T-helper 17 cell (primary cell): ENCODE data around the gene ASB16. TPM values are rescaled to one million over a fixed set of nuclear protein-coding genes. Genes with fewer than 3 reads are reported as not detected.

Experiments used
- ATAC-seq: fragments of 150-1000 bp; cut with Tn5 transposase; 2 replicates; pipeline ENCODE4 v1.10.0; 2021; ENCODE audit warnings: mild to moderate bottlenecking, moderate library complexity
- DNase-seq, 3 donors: peaks; one replicate each; pipeline versions ENCODE4 v3.0.0 to v3.0.0-alpha.2; 2020 to 2021
- H3K9me3 ChIP-seq: one replicate; pipeline ENCODE4 v1.7.0; 2013; ENCODE audit warnings: low read length, mild to moderate bottlenecking; ENCODE audit not compliant: control insufficient read depth, poor library complexity, severe bottlenecking
- H3K27ac Mint-ChIP-seq: one replicate; pipeline ENCODE4 v1.8.0; 2022; ENCODE audit warnings: mild to moderate bottlenecking, moderate library complexity, mixed read lengths
- H3K27me3 Mint-ChIP-seq: one replicate; pipeline ENCODE4 v1.8.0; 2022; ENCODE audit warnings: mixed read lengths
- H3K36me3 Mint-ChIP-seq: one replicate; pipeline ENCODE4 v1.8.0; 2022; ENCODE audit warnings: low read depth, mixed read lengths
- H3K4me1 Mint-ChIP-seq: one replicate; pipeline ENCODE4 v1.8.0; 2022; ENCODE audit warnings: mild to moderate bottlenecking, mixed read lengths
- H3K4me3 Mint-ChIP-seq: one replicate; pipeline ENCODE4 v1.8.0; 2022; ENCODE audit warnings: mild to moderate bottlenecking, moderate library complexity, mixed read lengths
- total RNA-seq, 4 donors: library from RNA in 2 of 4; stranded (reverse) in 2 of 4; gene quantifications; one replicate each; pipeline ENCODE4 v1.2.3 and lab custom pipeline; 2022 to 2026

Gene ASB16
- total RNA-seq, 2 donors from 2014 or later = not detected

DNA sequence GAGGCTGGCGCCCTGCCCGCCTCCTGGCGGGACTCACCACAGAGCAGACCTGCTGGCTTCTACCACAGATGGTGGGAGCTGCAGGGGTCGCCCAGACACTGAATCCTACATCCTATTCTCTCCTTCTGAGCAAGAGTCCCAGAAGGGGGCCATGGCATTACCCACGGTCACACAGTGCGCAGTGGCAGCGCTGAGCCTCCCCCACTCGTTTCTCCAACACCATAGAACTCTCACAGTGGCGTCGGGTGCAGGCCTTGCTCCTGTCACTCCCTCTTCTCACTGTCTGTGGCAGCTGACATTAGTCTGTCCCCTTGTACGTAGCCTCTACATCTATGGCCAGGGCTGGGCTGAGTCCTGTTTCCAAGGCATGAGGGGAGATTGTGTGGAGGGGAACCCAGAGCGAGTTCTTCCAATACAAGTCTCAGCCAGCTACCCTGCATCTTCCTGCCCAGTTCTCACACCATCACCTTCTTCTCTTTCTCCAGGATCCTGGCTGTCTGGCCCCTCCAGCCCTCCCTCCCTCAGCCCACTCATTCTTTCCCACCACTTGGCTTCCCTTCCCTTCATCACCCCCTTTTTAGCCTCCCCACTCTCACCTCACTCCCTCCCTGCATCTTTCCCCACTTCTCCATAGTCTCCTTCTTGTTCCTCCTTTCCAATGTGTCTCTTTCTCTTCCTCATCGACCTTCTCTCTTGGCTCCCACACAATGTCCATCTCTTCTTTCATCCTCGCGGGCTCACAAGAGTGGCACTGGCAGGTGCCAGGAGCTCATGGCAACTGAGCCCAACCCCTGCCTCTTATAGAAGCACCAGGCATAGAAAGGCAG, 43.1 kb downstream of the ASB16 start:
- ATAC-seq (no peak), DNase-seq (no peak)
- Mint-ChIP-seq H3K4me3 (peak overlapping the region; percentile 74), H3K36me3 (peaks cover 15% of the 10 kb centered on the region), H3K27me3 (no peaks in the 10 kb centered on the region), H3K27ac (peak overlapping the region; percentile 91), H3K4me1 (peaks cover 55% of the 10 kb centered on the region)
- no peaks in the 10 kb centered on the region for H3K9me3 ChIP-seq

DNA sequence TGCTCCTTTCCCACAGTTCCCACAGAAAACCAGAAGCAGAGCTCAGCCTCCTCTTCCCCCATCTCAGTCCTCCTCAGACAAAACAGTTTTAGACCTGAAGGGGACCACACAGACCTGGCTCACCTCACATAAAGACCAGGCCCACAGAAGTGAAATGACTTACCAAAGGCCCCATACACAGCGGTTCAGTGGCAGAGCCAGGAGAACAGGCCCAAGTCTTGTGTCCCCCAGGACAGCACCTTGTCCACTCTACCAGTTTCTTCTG, 43.7 kb downstream of the ASB16 start:
- Mint-ChIP-seq H3K4me3 (peak overlapping the region; percentile 74), H3K36me3 (peaks cover 15% of the 10 kb centered on the region), H3K4me1 (peaks cover 55% of the 10 kb centered on the region), H3K27me3 (no peaks in the 10 kb centered on the region), H3K27ac (peak overlapping the region; percentile 91)
- DNase-seq (no peak), ATAC-seq (no peak)
- no peaks in the 10 kb centered on the region for H3K9me3 ChIP-seq

DNA sequence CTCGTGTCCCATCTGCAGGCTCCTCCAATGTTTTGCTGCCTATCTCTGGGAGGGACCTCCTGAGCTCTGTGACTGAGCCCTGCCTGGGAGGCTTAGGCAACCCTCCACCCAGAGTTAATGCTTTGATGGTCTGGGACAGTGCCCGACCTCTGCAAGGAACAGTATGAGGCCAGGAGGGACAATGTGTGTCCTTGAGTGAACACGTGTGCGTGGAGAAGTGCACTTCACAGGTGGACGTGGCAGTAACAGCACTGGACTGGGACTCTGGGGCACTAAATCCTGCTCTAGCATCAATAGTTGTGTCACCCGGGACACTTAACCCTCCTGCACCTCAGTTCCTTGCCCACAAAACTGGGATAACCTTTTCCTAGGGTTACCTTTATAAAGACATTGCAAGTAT, 44.4 kb downstream of the ASB16 start:
- Mint-ChIP-seq H3K27ac (peak overlapping the region; percentile 91), H3K27me3 (no peaks in the 10 kb centered on the region), H3K36me3 (peaks cover 15% of the 10 kb centered on the region), H3K4me1 (peaks cover 55% of the 10 kb centered on the region), H3K4me3 (peak overlapping the region; percentile 57)
- H3K9me3 ChIP-seq = no peaks in the 10 kb centered on the region
- ATAC-seq (no peak), DNase-seq (no peak)

DNA sequence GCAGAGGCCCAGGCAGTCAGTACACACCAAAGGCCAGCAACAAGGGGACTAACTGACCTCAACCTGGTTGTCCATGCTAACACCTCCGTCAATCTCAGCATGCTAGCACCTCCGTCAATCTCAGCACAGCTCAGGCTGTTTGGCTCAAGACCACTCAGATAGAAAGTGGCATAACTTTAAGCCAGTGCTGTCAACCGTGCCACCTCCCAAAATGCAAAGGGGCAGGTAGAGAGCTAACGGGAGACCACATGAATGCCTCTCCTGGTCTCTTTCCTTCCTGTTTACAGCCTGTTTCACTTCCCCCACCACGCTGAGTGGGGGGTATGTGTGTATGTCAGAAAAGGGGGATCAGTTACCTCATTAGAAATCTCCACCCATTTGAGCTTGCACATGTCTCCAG, 45.7 kb downstream of the ASB16 start:
- ATAC-seq = no peak
- Mint-ChIP-seq H3K4me1 (peaks cover 51% of the 10 kb centered on the region), H3K4me3 (peak overlapping the region; percentile 90)

DNA sequence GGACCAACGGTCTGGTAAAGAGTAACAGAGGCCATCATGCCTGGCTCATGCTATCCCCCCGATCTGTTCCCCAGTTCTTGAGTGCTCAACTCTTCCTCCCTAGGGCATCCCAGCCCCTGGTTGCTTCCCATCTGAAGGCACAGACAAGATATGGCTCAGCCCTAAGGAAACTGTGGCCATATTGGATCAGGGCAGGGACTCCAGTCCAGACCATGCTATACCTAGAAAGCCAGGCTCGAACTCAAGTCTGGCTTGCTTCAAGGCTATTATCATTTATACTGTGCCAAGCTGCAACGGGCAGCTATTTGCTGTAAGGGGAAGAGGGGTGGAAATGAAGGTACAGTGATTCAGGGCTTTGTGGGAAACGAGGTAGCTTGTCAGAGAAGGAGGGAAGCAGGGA, 46.2 kb downstream of the ASB16 start:
- Mint-ChIP-seq H3K27me3 (no peaks in the 10 kb centered on the region), H3K36me3 (peaks cover 18% of the 10 kb centered on the region), H3K4me1 (peaks cover 53% of the 10 kb centered on the region), H3K27ac (peak overlapping the region; percentile 91), H3K4me3 (peak overlapping the region; percentile 90)
- DNase-seq (no peak), ATAC-seq (no peak)
- no peaks in the 10 kb centered on the region for H3K9me3 ChIP-seq

More for the DNA sequence above, 45.7 kb downstream of the ASB16 start:
- no peaks in the 10 kb centered on the region for H3K27me3 Mint-ChIP-seq
- H3K36me3 Mint-ChIP-seq = peaks cover 18% of the 10 kb centered on the region
- DNase-seq = no peak
- peak overlapping the region; percentile 91 for H3K27ac Mint-ChIP-seq
- no peaks in the 10 kb centered on the region for H3K9me3 ChIP-seq

DNA sequence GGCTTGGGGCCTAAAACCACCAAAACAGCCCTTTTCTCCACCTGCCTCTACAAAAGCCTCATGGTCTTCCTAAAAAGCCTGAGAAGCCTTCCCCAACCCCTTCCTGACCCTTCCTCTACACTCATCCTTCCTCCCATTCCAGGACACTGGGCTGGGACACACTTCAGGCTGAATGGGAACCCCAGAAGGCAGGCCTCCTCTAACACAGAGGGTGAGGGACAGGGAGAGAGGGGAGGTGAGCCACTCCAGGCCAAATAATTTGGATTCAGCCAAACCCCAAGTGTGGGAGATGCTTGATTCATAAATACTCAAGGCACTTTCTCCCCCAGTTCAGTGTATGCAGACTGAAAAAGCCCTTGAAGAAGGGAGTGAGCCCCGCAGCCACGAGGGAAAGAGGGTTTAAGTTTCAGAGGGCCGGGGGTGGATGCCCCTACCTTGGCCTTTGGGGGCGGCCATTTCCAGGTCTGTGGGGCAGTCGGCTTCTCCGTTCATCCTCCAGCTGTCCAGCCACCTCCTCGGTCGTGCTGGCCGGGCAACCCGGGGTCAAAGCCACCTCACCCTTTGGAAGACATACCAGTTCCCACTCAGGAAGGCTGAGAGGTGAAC, 47.3 kb downstream of the ASB16 start:
- Mint-ChIP-seq H3K4me3 (peak overlapping the region; percentile 90), H3K36me3 (peaks cover 18% of the 10 kb centered on the region), H3K4me1 (peaks cover 57% of the 10 kb centered on the region), H3K27me3 (no peaks in the 10 kb centered on the region), H3K27ac (peak overlapping the region; percentile 91)
- no peaks in the 10 kb centered on the region for H3K9me3 ChIP-seq
- no peak for DNase-seq
- ATAC-seq = no peak

DNA sequence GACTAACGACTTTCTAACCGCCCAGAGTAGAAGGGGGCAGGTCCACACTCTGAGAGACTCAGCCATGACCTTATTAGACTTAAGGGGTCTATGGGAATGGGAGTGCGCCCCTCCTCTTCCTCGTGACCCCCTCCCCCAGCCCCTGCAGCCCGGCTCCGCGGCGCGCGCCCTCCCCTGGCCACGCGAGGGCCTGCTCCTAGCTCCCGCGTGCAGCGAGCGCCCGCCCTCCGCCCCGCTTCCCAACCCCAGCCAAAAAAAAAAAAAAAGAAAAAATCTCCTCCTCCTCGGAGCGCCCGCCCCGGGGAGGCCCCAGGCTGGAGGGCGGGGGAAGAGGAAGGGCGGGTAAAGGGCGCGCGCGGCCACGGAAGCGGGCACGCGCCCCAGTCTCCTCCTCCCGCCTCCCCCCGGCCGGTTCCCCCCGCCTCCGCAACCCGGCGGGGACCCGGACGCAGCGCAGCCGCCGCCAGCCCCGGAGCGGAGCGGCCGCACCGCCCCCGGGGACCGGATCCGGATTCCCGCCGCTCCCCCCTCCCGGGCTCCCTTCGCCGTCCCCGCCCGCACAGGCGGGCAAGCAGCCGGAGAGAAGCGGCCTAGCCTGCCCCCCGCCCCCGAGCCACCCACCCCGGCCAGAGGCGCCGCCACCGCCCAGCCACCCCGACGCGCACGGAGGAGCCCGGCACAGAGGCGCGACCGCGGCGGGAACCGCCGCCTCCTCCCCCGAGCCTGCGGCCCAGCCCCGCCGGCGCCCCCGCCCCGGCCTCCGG, 48.0 kb downstream of the ASB16 start:
- H3K36me3 Mint-ChIP-seq = peaks cover 18% of the 10 kb centered on the region
- H3K4me1 Mint-ChIP-seq = peaks cover 50% of the 10 kb centered on the region
- ATAC-seq = peak; percentile 61

DNA sequence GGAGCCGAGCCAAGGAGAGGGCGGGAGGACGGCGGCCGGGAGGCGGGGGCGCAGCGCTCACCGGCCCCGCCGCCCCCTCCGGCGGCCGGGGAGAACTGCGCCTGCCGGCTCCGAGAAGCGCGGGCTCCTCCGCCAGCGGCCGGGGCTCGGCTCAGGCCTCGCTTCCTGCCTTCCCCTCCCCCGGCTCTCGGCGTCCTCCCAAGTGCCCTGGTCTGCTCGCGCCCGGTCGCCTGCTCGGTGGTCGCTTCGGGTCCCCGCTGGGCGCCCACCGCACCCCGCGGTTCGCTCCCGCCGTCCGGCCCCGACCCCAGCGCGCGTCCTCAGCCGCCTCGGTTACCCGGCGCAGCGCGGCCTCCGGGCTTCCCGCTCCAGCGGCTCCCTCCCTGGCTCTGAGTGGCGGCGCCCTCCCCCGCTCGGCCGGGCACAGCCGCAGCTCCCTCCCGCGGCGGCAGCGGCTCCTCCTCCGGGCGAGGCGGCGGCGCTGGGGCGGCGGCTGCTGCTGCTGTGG, 48.7 kb downstream of the ASB16 start:
- DNase-seq = peak; percentile 65 to 67 (median 65)
- Mint-ChIP-seq H3K4me1 (peaks cover 44% of the 10 kb centered on the region), H3K27me3 (no peaks in the 10 kb centered on the region), H3K36me3 (peaks cover 13% of the 10 kb centered on the region), H3K27ac (no peak overlapping the region), H3K4me3 (peak overlapping the region; percentile 39)
- peak; percentile 59 for ATAC-seq
- H3K9me3 ChIP-seq = no peaks in the 10 kb centered on the region

More for the DNA sequence above, 48.0 kb downstream of the ASB16 start:
- H3K27ac Mint-ChIP-seq = peak overlapping the region; percentile 91
- no peaks in the 10 kb centered on the region for H3K9me3 ChIP-seq
- H3K27me3 Mint-ChIP-seq = no peaks in the 10 kb centered on the region
- peak; percentile 79 to 88 (median 87) for DNase-seq
- H3K4me3 Mint-ChIP-seq = peak overlapping the region; percentile 90

DNA sequence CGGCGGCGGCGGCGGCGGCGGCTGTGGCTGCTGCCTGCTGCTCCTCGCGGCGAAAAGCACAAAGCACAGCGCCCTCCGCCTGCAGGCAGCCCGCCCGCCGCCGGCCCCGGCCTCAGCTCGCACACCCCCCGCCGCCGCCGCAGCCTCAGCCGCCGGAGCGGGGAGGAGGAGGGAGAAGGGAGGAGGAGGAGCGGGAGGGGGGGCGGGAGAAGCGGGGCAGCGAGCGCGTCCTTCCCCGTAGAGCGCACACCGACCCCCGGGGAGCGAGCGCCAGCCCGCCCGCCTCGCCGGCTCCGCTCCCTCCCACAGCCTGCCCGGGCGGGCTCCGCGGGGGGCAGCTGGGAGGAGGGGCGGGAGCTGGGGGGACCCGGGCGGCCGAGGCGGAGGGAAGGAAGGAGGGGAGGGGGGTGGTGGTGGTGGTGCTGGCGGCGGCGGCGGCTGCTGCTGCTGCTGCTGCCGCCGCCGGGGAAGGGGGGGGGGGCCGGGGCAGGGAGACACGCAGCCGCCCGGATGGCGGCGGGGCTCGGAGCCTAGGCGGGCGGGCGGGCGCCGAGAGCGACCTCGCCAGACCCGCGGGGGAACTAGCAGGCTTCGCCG, 49.2 kb downstream of the ASB16 start, which contains the start of gene UBTF:
TSS of gene UBTF (minus strand) at position 60 of the 597 bp plus-strand sequence. CDS start 1,446 bp downstream, outside the sequence.
- Mint-ChIP-seq H3K4me1 (peaks cover 42% of the 10 kb centered on the region), H3K36me3 (peaks cover 11% of the 10 kb centered on the region), H3K4me3 (peak within 1 kb of the TSS; percentile 99), H3K27ac (peak within 1 kb of the TSS; percentile 93), H3K27me3 (no peaks in the 10 kb centered on the region)
- DNase-seq = peak; percentile 46 to 67 (median 66)
- no peaks in the 10 kb centered on the region for H3K9me3 ChIP-seq
- peak; percentile 43 for ATAC-seq

DNA sequence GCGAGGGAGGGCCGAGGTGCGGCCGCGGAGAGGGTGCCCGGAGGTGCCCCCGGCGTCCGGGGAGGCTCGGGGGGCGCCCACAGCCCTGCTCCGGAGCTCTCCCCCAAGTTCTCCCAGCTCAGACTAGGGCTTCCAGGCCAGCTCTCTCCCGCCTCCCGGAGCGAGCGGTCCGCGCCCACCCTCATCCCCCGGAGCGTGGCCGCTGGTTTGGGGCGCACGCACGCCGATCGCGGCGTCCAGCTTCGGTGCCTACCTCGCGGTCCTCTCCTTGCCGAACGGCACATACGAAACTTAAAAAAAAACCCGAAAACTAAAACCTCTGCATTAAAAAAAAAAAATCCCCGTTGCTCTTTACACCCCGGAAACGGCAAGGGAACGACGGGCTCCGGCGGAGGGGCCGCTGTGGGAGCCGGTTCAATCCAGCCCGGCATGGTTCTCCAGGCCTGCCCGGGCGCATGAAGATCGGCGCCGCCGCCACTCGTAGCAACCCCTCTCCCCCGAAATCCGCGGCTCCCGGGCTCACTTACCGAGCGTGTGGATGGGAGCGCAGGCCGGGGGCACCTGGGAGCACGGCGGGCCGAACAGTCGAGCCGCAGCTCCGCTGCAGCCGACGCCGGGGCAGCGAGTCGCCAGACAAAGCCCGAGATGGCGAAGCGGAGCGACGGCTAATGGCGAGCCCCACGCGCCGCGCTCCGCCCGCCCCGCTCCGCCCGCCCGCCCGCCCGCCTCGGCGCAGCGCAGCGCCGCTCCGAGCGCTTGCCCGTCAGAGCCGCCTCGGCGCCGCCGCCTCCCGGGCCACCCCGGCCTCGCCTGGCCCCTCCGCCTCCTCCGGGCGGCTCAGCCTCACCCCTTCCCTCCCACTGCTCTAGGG, 49.9 kb downstream of the ASB16 start:
- peaks cover 35% of the 10 kb centered on the region for H3K4me1 Mint-ChIP-seq
- DNase-seq = peak; percentile 46 to 47 (median 47)
- H3K27ac Mint-ChIP-seq = peak overlapping the region; percentile 93
- peaks cover 9% of the 10 kb centered on the region for H3K36me3 Mint-ChIP-seq
- ATAC-seq = peak; percentile 42
- H3K27me3 Mint-ChIP-seq = no peaks in the 10 kb centered on the region
- H3K9me3 ChIP-seq = no peaks in the 10 kb centered on the region
- peak overlapping the region; percentile 99 for H3K4me3 Mint-ChIP-seq

DNA sequence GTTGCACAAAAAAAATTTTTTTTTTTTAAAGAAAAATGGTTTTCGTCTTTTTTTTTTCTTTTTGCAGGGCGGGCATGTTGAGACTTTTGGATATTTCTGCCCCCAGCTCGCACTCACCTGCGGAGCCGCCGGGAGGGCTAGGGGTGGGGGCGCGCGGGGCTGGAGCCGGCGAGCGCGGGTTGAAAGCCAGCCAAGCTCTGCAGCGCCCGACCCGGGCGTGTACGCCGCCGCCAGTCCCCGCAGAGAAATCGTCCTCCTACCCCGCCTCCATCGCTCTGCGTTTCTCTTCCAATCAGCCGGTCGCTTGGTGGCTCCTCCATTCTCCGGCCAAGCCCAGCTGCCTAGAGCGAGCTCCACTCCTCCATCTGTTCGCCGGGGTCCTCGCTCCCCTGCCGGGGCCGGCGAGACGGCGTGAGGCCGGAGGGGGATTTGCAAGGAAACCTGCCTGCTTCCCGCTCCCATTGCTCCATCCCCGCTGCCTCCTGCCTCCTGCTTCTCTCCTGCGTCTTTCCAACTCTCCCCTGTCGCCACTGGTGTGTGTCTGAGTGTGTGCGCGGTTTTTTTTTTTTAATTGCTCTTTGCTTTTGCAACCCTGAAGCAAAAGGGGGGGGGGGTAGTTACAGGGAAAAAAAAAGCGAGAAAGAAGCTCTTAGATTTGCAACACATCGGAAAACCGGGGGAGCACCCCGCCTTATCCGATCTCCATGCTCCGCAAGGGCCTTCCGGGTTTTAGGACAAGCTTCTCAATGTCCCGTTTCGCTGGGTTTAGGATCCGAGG, 50.8 kb downstream of the ASB16 start:
- Mint-ChIP-seq H3K4me1 (peaks cover 26% of the 10 kb centered on the region), H3K27ac (peak overlapping the region; percentile 93), H3K4me3 (peak overlapping the region; percentile 99), H3K36me3 (peaks cover 7% of the 10 kb centered on the region), H3K27me3 (no peaks in the 10 kb centered on the region)
- peak; percentile 43 to 53 (median 48) for DNase-seq
- peak; percentile 33 for ATAC-seq
- no peaks in the 10 kb centered on the region for H3K9me3 ChIP-seq

DNA sequence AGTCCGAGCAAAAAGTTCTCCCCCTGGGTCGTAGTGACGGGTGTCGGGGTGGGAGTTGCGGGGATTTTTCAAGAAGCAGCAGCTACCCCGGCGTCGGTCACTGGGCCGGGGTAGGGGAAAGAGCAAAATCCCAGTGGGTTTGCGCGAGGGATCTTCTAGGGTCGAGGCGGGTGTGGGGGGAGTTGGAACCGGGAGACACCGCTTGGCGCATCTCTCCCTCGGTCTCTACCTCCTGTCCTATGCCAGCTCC, 51.3 kb downstream of the ASB16 start:
- no peak for DNase-seq
- H3K9me3 ChIP-seq = no peaks in the 10 kb centered on the region
- peak overlapping the region; percentile 93 for H3K27ac Mint-ChIP-seq
- no peak for ATAC-seq
- H3K27me3 Mint-ChIP-seq = no peaks in the 10 kb centered on the region
- peak overlapping the region; percentile 99 for H3K4me3 Mint-ChIP-seq
- peaks cover 21% of the 10 kb centered on the region for H3K4me1 Mint-ChIP-seq
- H3K36me3 Mint-ChIP-seq = peaks cover 4% of the 10 kb centered on the region
